GM12865 (cell line): Measurements from ENCODE around the gene CARHSP1.

Experiments used
- DNase-seq: peaks from one replicate; pipeline ENCODE4 v3.0.0; 2010; ENCODE audit warnings: low read depth
- H3K4me3 ChIP-seq: 2 replicates; pipeline ENCODE4 v1.5.1; 2011; ENCODE audit warnings: mild to moderate bottlenecking, low read depth, low read length, control low read depth
- CTCF ChIP-seq: IDR thresholded peaks from 2 replicates; pipeline ENCODE4 v1.5.1; 2011; ENCODE audit warnings: low read length, control low read depth, low read depth, inconsistent platforms; ENCODE audit not compliant: insufficient read depth; ENCODE audit errors: missing control alignments

CARHSP1 gene

GRCh38 chr16:8901320-8901861 lies 32.6 kb upstream of the CARHSP1 start:
- no peak for TF ChIP-seq CTCF
- H3K4me3 ChIP-seq, result no peak overlapping the region
- DNase-seq, result no peak

GRCh38 chr16:8900343-8900742 lies 31.5 kb upstream of the CARHSP1 start:
- H3K4me3 ChIP-seq, result no peak overlapping the region
- DNase-seq, result no peak
- no peak for TF ChIP-seq CTCF

- TF ChIP-seq CTCF, result no peak
- H3K4me3 ChIP-seq, result no peak overlapping the region
- DNase-seq, result peak; percentile 77
Observed at GRCh38 chr16:8899709-8900317, 31.0 kb upstream of the CARHSP1 start.

- no peak for TF ChIP-seq CTCF
- DNase-seq, result no peak
Observed at GRCh38 chr16:8898660-8899318, 30.0 kb upstream of the CARHSP1 start.

GRCh38 chr16:8894736-8895334 lies 26.0 kb upstream of the CARHSP1 start:
- TF ChIP-seq CTCF, result no peak

More at GRCh38 chr16:8898660-8899318, 30.0 kb upstream of the CARHSP1 start:
- no peak overlapping the region for H3K4me3 ChIP-seq

GRCh38 chr16:8893976-8894690 lies 25.3 kb upstream of the CARHSP1 start:
- no peak for TF ChIP-seq CTCF
- no peak for DNase-seq
- no peak overlapping the region for H3K4me3 ChIP-seq

More at GRCh38 chr16:8894736-8895334, 26.0 kb upstream of the CARHSP1 start:
- no peak for DNase-seq
- no peak overlapping the region for H3K4me3 ChIP-seq
